ENCODE results near the gene PRKCD.
A peak's percentile ranks its signal among the peaks of the same experiment; 100 is the strongest.

Gene PRKCD

DNA sequence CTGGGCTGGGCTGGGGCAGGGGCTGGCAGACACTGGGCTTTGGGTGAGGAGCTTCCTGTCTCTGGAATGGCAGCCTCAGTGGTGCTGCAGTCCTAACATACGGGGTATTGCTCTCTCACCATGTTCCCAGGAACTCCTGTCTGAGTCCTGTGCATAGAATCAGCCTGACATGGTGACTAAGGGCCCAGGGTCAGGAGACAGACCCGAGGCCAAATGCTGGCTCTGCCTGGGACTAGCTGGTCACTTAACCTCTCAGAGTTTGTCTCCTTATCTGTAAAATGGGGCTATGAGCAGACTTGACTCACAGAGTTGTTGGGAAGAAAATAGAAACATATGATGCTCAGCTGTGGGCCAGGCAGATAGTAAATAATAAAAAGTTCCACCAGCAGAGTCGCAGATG, 28.3 kb downstream of the PRKCD start:
- Histone ChIP-seq H3K36me3 (ENCODE audit: insufficient read depth, low read length) (peaks cover 43% of the 10 kb centered on the region), H3K9ac (ENCODE audit: low read depth, low read length) (no peak overlapping the region), H3K9me3 (replicated peaks; ENCODE audit: low read length) (no peaks in the 10 kb centered on the region), H3K27me3 (ENCODE audit: control insufficient read depth, insufficient read depth, low read length) (no peaks in the 10 kb centered on the region), H3K4me2 (ENCODE audit: low read length) (no peak overlapping the region), H3K4me1 (ENCODE audit: control insufficient read depth, insufficient read depth, low read length) (peaks cover 6% of the 10 kb centered on the region), H3K4me3 (ENCODE audit: low read length) (no peak overlapping the region)

DNA sequence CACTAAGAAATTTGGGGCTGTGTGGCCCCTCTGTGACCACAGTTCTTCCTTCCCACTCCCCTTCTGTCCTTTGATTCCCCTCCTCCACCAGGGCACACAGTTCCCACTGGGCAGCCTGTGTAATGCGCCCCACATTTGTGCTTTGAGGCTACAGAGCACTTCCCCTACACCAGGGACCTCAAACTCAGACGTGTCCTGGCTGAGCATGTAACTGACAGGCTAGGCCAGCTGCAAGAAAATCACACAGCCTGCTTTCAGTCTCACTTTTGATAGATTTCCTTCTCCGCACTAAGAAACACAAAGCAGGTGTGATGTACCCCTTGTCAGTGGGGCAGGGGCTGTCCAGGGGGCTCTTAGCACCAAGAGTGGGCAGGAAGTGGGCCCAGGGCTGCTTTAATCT, 29.6 kb downstream of the PRKCD start:
- H3K27me3 ChIP-seq (ENCODE audit: control insufficient read depth, insufficient read depth, low read length) = no peaks in the 10 kb centered on the region
- H3K9ac ChIP-seq (ENCODE audit: low read depth, low read length) = no peak overlapping the region
- peaks cover 43% of the 10 kb centered on the region for H3K36me3 ChIP-seq (ENCODE audit: insufficient read depth, low read length)
- H3K4me3 ChIP-seq (ENCODE audit: low read length) = no peak overlapping the region
- peaks cover 13% of the 10 kb centered on the region for H3K4me1 ChIP-seq (ENCODE audit: control insufficient read depth, insufficient read depth, low read length)
- no peaks in the 10 kb centered on the region for H3K9me3 ChIP-seq (replicated peaks; ENCODE audit: low read length)
- H3K4me2 ChIP-seq (ENCODE audit: low read length) = no peak overlapping the region

DNA sequence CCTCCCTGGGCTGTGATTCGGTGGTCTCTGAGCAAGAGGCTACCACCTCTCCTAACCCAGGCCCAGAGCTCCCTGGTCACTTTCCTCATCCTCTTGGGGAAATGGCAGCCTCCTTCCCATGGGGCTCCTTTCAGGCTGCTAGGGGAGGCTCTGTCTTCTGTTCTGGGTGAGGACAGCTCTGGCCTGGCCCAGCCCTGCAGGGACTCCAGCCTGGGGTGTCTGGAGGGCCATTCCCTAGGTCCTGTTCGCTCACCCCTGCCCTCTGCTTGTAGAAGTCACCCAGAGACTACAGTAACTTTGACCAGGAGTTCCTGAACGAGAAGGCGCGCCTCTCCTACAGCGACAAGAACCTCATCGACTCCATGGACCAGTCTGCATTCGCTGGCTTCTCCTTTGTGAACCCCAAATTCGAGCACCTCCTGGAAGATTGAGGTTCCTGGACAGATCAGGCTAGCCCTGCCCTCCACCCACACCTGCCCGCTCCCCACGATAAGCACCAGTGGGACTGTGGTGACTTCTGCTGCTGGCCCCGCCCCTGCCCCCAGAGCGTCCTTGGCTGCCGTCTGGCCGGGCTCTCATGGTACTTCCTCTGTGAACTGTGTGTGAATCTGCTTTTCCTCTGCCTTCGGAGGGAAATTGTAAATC, 30.9 kb downstream of the PRKCD start:
- Histone ChIP-seq H3K27me3 (ENCODE audit: control insufficient read depth, insufficient read depth, low read length) (no peaks in the 10 kb centered on the region), H3K4me1 (ENCODE audit: control insufficient read depth, insufficient read depth, low read length) (peaks cover 18% of the 10 kb centered on the region), H3K9me3 (replicated peaks; ENCODE audit: low read length) (no peaks in the 10 kb centered on the region), H3K36me3 (ENCODE audit: insufficient read depth, low read length) (peaks cover 35% of the 10 kb centered on the region), H3K9ac (ENCODE audit: low read depth, low read length) (no peak overlapping the region), H3K4me3 (ENCODE audit: low read length) (no peak overlapping the region), H3K4me2 (ENCODE audit: low read length) (no peak overlapping the region)

DNA sequence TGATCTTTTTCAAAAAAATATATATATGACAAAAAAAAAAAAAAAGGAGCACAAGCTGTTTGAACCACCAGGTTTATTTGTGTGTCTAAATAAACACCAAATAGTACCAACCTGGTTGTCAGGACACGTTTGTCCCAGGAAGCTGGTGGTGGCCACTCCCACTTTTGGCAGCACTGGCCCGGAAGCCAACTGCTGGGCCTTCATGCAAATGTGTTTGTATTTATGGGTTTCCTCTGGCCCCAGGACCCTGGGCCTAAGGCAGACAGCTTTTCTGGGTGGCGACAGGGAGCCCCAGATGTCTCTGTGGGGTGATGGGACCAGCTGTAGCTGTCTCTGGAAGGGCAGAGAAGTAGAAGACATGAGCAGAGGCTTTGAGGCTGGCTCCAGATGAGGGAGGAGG, 31.6 kb downstream of the PRKCD start:
- H3K36me3 ChIP-seq (ENCODE audit: insufficient read depth, low read length) = peaks cover 32% of the 10 kb centered on the region
- H3K27me3 ChIP-seq (ENCODE audit: control insufficient read depth, insufficient read depth, low read length) = no peaks in the 10 kb centered on the region
- no peak overlapping the region for H3K4me3 ChIP-seq (ENCODE audit: low read length)
- H3K9ac ChIP-seq (ENCODE audit: low read depth, low read length) = no peak overlapping the region
- no peaks in the 10 kb centered on the region for H3K9me3 ChIP-seq (replicated peaks; ENCODE audit: low read length)
- H3K4me2 ChIP-seq (ENCODE audit: low read length) = no peak overlapping the region
- H3K4me1 ChIP-seq (ENCODE audit: control insufficient read depth, insufficient read depth, low read length) = peaks cover 18% of the 10 kb centered on the region

DNA sequence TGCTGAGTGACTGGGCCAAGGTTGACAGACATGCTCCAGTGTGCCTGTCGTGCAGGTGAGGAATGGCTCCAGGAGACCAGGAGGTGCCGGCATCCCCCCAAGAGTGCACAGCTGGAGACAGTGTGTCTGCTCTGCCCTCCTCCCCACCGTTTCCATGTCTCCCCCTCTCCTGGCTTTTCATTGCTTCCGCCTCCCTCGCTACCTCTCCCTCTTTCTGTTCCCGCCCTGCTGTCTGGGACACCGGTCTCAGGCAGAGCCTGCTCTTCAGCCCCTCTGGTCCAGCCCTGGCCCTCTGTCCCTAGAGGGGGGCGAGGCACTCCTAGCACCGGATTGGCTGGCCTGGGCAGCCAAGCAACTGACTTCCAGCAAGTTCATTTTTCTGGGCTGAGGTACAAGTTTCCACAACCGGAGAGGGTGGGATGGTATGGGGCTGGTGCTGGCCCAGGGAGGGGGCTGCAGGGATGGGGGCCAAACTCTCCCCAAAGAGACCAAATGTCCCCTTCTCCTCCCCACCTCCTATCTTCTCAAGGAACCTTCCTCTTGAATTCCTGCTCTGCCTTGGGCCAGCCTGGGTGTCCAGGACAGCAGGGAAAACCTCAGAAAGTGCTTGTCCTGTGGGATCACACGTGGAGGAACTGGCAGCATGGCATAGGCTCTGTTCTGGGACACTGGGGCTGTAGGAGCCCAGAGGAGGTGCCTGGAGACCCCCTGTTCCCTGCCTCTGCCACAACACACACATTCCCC, 32.6 kb downstream of the PRKCD start:
- no peak overlapping the region for H3K4me2 ChIP-seq (ENCODE audit: low read length)
- no peaks in the 10 kb centered on the region for H3K27me3 ChIP-seq (ENCODE audit: control insufficient read depth, insufficient read depth, low read length)
- H3K4me3 ChIP-seq (ENCODE audit: low read length) = no peak overlapping the region
- H3K4me1 ChIP-seq (ENCODE audit: control insufficient read depth, insufficient read depth, low read length) = peaks cover 18% of the 10 kb centered on the region
- no peak overlapping the region for H3K9ac ChIP-seq (ENCODE audit: low read depth, low read length)
- no peaks in the 10 kb centered on the region for H3K9me3 ChIP-seq (replicated peaks; ENCODE audit: low read length)
- peaks cover 27% of the 10 kb centered on the region for H3K36me3 ChIP-seq (ENCODE audit: insufficient read depth, low read length)

DNA sequence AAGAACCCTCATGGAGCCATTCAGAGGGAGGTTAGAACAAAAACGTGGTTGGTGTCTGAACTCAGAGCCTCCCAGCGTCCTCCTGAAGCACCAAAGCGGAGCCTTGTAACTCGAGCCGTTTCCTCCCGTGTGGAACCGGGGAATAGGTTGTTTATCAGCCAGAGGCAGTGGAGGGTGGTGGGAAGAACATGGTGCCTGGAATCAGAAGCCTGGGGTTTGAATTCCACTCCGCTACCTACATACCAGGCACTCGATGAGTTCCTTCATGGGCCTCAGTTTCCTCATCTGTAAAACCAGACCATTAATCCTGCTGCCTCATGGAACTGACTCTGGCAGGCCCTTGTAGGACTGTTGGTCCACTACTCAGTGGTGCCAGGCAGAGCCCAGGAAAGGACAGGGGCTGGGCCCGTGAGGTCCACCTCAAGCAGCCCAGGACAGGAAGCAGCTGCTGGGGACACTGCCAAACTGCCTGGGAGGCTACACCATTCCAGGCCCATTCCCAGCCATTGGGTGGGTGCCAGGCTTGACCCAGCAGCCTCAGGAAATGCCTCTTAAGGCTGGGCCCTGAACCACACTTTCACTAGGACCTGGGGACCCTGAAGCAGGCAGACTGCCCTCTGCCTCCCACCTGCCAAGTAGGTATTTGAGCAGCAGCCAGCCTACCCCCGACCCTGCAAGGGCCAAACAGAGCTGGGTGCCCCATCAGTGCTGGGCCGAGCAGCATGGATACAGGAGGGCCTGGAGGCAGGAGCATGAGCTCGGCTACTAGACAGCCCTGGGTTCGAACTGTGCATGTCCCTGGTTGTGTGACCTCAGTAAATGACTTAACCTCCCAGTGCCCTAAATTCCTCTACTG, 33.4 kb downstream of the PRKCD start:
- Histone ChIP-seq H3K4me2 (ENCODE audit: low read length) (no peak overlapping the region), H3K4me1 (ENCODE audit: control insufficient read depth, insufficient read depth, low read length) (peaks cover 18% of the 10 kb centered on the region), H3K27me3 (ENCODE audit: control insufficient read depth, insufficient read depth, low read length) (no peaks in the 10 kb centered on the region), H3K9ac (ENCODE audit: low read depth, low read length) (no peak overlapping the region), H3K4me3 (ENCODE audit: low read length) (no peak overlapping the region), H3K36me3 (ENCODE audit: insufficient read depth, low read length) (peaks cover 19% of the 10 kb centered on the region), H3K9me3 (replicated peaks; ENCODE audit: low read length) (no peaks in the 10 kb centered on the region)

DNA sequence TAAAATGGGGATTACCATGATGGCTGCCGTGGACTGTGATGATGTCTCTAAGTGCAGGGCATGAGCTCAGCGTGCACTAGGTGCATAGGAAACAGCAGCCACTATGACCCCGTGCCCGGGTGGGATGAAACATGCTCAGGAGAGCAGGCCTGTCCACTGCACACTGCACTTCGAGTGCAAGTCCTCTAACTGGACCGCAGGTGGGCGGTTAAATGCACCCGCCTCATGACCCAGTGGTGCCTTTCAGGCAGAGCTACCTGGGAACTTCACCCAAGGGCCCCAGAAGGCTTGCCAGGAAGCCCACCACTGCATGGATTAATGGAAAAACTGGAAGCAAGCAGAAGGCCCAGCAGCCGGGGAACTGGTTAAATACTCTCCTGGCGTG, 34.0 kb downstream of the PRKCD start:
- Histone ChIP-seq H3K9me3 (replicated peaks; ENCODE audit: low read length) (no peaks in the 10 kb centered on the region), H3K36me3 (ENCODE audit: insufficient read depth, low read length) (peaks cover 14% of the 10 kb centered on the region), H3K27me3 (ENCODE audit: control insufficient read depth, insufficient read depth, low read length) (no peaks in the 10 kb centered on the region), H3K4me3 (ENCODE audit: low read length) (no peak overlapping the region), H3K4me1 (ENCODE audit: control insufficient read depth, insufficient read depth, low read length) (peaks cover 18% of the 10 kb centered on the region), H3K4me2 (ENCODE audit: low read length) (no peak overlapping the region), H3K9ac (ENCODE audit: low read depth, low read length) (no peak overlapping the region)

DNA sequence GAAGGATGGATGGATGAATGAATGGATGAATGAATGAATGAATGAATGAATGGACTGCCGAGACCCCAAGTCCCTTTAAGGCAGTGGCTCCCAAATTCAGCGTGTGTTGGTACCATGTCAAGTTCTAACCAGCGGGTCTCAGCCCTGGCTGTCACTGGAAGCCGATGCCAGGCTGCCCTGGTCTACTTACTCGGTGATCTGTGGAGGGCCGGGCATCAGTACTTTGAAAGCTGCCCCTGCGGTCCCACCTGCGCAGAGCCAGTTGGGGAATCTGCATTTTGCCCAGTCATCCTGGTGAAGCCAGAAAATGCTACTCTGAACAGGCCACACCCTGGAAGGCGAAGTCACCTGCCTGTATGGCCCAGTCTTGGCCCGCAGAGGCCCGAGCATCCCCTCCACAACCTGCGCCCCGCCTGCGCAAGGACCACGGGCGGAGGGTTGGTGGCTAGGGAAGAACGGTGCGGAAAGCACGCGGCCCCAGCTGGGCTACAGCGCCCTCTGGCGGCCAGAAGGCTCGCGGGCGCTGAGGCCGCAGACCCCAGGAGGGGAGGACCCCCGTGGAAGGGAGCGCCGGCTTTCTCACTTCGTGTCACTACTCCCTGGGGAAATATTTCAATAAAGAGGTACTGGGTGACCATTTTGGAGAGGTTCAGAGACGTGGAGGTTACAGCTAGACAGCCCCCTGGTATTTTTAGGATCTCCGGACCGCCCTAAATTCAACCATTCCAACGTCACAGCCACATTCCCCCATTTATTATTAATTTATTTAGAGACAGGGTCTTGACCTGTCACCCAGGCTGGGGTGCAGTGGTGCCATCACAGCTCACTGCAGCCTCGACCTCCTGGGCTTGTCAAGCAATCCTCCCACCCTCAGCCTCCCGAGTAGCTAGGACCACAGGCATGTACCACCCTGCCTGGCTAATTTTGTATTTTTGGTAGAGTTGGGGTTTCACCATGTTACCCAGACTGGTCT, 34.9 kb downstream of the PRKCD start:
- no peaks in the 10 kb centered on the region for H3K9me3 ChIP-seq (replicated peaks; ENCODE audit: low read length)
- no peak overlapping the region for H3K4me3 ChIP-seq (ENCODE audit: low read length)
- H3K36me3 ChIP-seq (ENCODE audit: insufficient read depth, low read length) = peaks cover 8% of the 10 kb centered on the region
- H3K4me1 ChIP-seq (ENCODE audit: control insufficient read depth, insufficient read depth, low read length) = peaks cover 18% of the 10 kb centered on the region
- peak overlapping the region; percentile 58 for H3K4me2 ChIP-seq (ENCODE audit: low read length)
- H3K9ac ChIP-seq (ENCODE audit: low read depth, low read length) = no peak overlapping the region
- peaks cover 3% of the 10 kb centered on the region for H3K27me3 ChIP-seq (ENCODE audit: control insufficient read depth, insufficient read depth, low read length)

DNA sequence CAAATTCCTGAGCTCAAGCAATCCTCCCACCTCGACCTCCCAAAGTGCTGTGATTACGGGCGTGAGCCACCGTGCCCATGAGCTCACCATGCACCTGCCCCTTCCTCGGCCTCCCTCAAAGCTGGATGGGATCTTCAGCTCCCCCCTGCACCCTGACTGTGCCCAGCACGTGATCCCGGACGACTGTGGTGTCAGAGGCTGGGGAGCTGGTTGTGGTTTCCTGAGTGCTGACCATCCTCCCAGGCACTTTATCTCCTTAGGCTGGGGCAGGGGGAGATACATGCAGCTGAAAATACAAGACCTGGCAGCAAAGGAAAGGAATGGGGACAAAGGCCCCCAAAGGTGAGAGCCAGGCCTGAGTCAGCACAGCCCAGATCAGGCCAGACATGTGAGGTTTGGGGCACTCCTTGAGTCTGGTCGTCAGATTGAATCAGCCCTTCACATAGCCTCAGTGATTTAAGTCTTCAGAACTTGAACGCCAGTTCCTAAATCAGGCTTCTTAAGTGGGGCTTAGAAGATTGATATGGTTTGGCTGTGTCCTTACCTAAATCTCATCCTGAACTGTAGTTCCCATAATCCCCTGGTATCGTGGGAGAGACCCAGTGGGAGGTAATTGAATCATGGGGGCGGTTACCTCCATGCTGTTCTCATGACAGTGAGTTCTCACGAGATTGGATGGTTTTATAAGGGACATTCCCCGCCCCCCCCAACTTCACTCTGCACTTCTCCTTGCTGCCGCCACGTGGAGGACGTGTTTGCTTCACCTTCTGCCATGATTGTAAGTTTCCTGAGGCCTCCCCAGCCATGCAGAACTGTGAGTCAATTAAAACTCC, 35.8 kb downstream of the PRKCD start:
- H3K4me2 ChIP-seq (ENCODE audit: low read length) = peak overlapping the region; percentile 38
- H3K4me1 ChIP-seq (ENCODE audit: control insufficient read depth, insufficient read depth, low read length) = peaks cover 18% of the 10 kb centered on the region
- H3K9me3 ChIP-seq (replicated peaks; ENCODE audit: low read length) = no peaks in the 10 kb centered on the region
- H3K36me3 ChIP-seq (ENCODE audit: insufficient read depth, low read length) = peaks cover 5% of the 10 kb centered on the region
- no peak overlapping the region for H3K4me3 ChIP-seq (ENCODE audit: low read length)
- peak overlapping the region; percentile 41 for H3K9ac ChIP-seq (ENCODE audit: low read depth, low read length)
- H3K27me3 ChIP-seq (ENCODE audit: control insufficient read depth, insufficient read depth, low read length) = peaks cover 3% of the 10 kb centered on the region

DNA sequence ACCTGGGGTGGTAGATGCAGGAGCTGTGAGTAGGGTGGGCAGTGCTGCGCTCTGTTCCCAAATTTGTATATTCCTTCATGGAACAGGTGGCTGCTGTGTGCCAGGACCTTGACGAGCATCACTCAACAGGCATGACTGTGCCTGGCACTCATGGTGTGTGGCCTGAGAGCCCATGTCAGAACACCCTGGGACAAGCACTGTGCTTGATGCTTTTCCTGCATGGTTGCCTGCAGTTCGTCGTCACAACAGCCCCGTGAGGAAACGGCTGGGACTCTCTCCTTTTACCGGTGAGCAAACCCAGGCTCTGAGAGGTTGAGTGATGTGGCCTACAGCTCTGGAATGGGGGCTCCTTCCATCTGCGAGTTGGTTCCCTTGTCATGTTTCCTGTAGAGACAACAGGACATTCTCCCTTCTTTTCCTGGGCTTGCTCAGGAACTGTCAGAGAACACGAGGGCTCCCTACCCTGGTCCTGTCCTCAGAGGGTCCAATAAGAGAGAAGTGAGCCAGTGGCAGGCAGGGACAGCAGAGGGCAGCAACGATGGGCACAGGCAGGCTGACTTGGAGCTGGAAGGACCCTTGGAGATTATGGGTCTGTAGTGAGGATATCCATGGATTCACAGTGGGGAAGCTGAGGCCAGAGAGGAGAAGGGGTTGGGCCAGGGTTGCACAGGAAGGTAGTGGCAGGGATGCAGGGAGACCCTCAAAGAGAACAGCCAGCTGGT, 37.4 kb downstream of the PRKCD start:
- peaks cover 18% of the 10 kb centered on the region for H3K4me1 ChIP-seq (ENCODE audit: control insufficient read depth, insufficient read depth, low read length)
- no peaks in the 10 kb centered on the region for H3K36me3 ChIP-seq (ENCODE audit: insufficient read depth, low read length)
- peaks cover 3% of the 10 kb centered on the region for H3K27me3 ChIP-seq (ENCODE audit: control insufficient read depth, insufficient read depth, low read length)
- H3K4me3 ChIP-seq (ENCODE audit: low read length) = no peak overlapping the region
- no peaks in the 10 kb centered on the region for H3K9me3 ChIP-seq (replicated peaks; ENCODE audit: low read length)
- no peak overlapping the region for H3K9ac ChIP-seq (ENCODE audit: low read depth, low read length)
- H3K4me2 ChIP-seq (ENCODE audit: low read length) = no peak overlapping the region
